Liver (tissue), 9 donors: ENCODE measurements around the gene ERC2. TPM values are rescaled to one million over a fixed set of nuclear protein-coding genes. Genes with fewer than 3 reads are reported as not detected.

ENCODE experiments used
- DNase-seq: peaks from one replicate; pipeline ENCODE4 v3.0.0-alpha.2; 2017; ENCODE audit warnings: low spot score
- H3K27ac ChIP-seq, 2 donors: one replicate each; pipeline ENCODE4 v1.7.0; 2013; ENCODE audit warnings: inconsistent platforms in 2 of 2, low read length in 2 of 2, control low read depth in 1 of 2, low read depth in 1 of 2, mild to moderate bottlenecking in 1 of 2
- H3K27me3 ChIP-seq, 4 donors: one replicate each; pipeline versions ENCODE4 v1.6.1 to v1.7.0; 2013; ENCODE audit warnings: low read length in 3 of 4, inconsistent platforms in 1 of 4, mild to moderate bottlenecking in 1 of 4, moderate library complexity in 1 of 4; ENCODE audit not compliant: control insufficient read depth in 4 of 4, insufficient read depth in 4 of 4
- H3K36me3 ChIP-seq, 4 donors: one replicate each; pipeline versions ENCODE4 v1.6.1 to v1.7.0; 2013; ENCODE audit warnings: low read length in 3 of 4, mild to moderate bottlenecking in 3 of 4, low read depth in 1 of 4, moderate library complexity in 1 of 4; ENCODE audit not compliant: control insufficient read depth in 4 of 4, insufficient read depth in 3 of 4
- H3K4me1 ChIP-seq, 4 donors: one replicate each; pipeline versions ENCODE4 v1.6.1 to v1.7.0; 2013; ENCODE audit warnings: low read length in 3 of 4, mild to moderate bottlenecking in 3 of 4, moderate library complexity in 1 of 4; ENCODE audit not compliant: control insufficient read depth in 4 of 4, insufficient read depth in 4 of 4
- H3K4me3 ChIP-seq, 3 donors: one replicate each; pipeline versions ENCODE4 v1.6.1 to v1.7.0; 2013; ENCODE audit warnings: low read length in 3 of 3, control low read depth in 1 of 3, low read depth in 1 of 3, mild to moderate bottlenecking in 1 of 3
- H3K9ac ChIP-seq, 2 donors: one replicate each; pipeline ENCODE4 v1.7.0; 2013; ENCODE audit warnings: low read length in 2 of 2, mild to moderate bottlenecking in 2 of 2, moderate library complexity in 2 of 2, control low read depth in 1 of 2, low read depth in 1 of 2
- H3K9me3 ChIP-seq, 4 donors: one replicate each; pipeline versions ENCODE4 v1.6.1 to v1.7.0; 2013; ENCODE audit warnings: low read length in 3 of 4; ENCODE audit not compliant: control insufficient read depth in 4 of 4
- CTCF ChIP-seq: fragments of 150-350 bp; IDR thresholded peaks from 2 replicates; pipeline ENCODE4 v1.5.1; 2017; ENCODE audit warnings: improper control_type of control experiment, low read depth, low read length; ENCODE audit not compliant: missing input control
- EGR1 ChIP-seq, 2 donors: IDR thresholded peaks; 2 replicates each; pipeline ENCODE4 v1.6.1; 2016 to 2018; ENCODE audit warnings: antibody characterized with exemption in 2 of 2, low read depth in 2 of 2
- FOXA2 ChIP-seq: IDR thresholded peaks from 2 replicates; pipeline ENCODE4 v1.6.1; 2016; ENCODE audit warnings: antibody characterized with exemption
- GABPA ChIP-seq, 2 donors: IDR thresholded peaks in 1 of 2; conservative IDR thresholded peaks in 1 of 2; 2 replicates each; pipeline ENCODE4 v1.6.1; 2016; ENCODE audit warnings: antibody characterized with exemption in 2 of 2, mild to moderate bottlenecking in 1 of 2, moderate library complexity in 1 of 2
- HNF4A ChIP-seq, 2 donors: conservative IDR thresholded peaks; 2 replicates each; pipeline ENCODE4 v1.6.1; 2016; ENCODE audit warnings: antibody characterized with exemption in 2 of 2, mild to moderate bottlenecking in 2 of 2
- JUND ChIP-seq, 2 donors: IDR thresholded peaks; 2 replicates each; pipeline ENCODE4 v1.6.1; 2016; ENCODE audit warnings: antibody characterized with exemption in 2 of 2
- NR2F2 ChIP-seq: IDR thresholded peaks from 2 replicates; pipeline ENCODE4 v1.6.1; 2016; ENCODE audit warnings: antibody characterized with exemption
- RAD21 ChIP-seq, 2 donors: IDR thresholded peaks; 2 replicates each; pipeline ENCODE4 v1.6.1; 2016; ENCODE audit warnings: antibody characterized with exemption in 2 of 2, mild to moderate bottlenecking in 2 of 2
- REST ChIP-seq: IDR thresholded peaks from 2 replicates; pipeline ENCODE4 v1.6.1; 2016; ENCODE audit warnings: antibody characterized with exemption, mild to moderate bottlenecking
- RXRA ChIP-seq, 2 donors: IDR thresholded peaks; 2 replicates each; pipeline ENCODE4 v1.6.1; 2017 to 2018; ENCODE audit warnings: antibody characterized with exemption in 2 of 2, mild to moderate bottlenecking in 1 of 2
- SP1 ChIP-seq: IDR thresholded peaks from 2 replicates; pipeline ENCODE4 v1.6.1; 2018; ENCODE audit warnings: antibody characterized with exemption, mild to moderate bottlenecking
- TAF1 ChIP-seq: conservative IDR thresholded peaks from 2 replicates; pipeline ENCODE4 v1.6.1; 2016; ENCODE audit warnings: antibody characterized with exemption, mild to moderate bottlenecking
- YY1 ChIP-seq: IDR thresholded peaks from 2 replicates; pipeline ENCODE4 v1.6.1; 2016; ENCODE audit warnings: antibody characterized with exemption, mild to moderate bottlenecking
- WGBS: extraction: QIAGEN DNeasy Blood & Tissue Kit; methylation state at CpG from one replicate; pipeline ENCODE4 v1.1.7; 2013; 5-methylcytosine and 5-hydroxymethylcytosine counted together
- polyA plus RNA-seq, 2 donors: library from polyadenylated mRNA; stranded (reverse) in 1 of 2; unstranded in 1 of 2; fragments of 200-250 nt in 1 of 2; fragments of >200 nt in 1 of 2; fragmentation: Nextera tagmentation in 1 of 2; extraction: Ambion mirVana in 1 of 2; gene quantifications; one replicate each; pipeline versions ENCODE4 v1.2.1 to v1.2.3, GENCODE V29; 2013 to 2015
- total RNA-seq, 2 donors: library from RNA; depleted of rRNA; stranded (reverse); fragments of >200 nt; gene quantifications; one replicate each; pipeline ENCODE4 v1.2.3, GENCODE V29; 2014
- TF ChIP-seq, protein P1 (sequence below): IDR thresholded peaks from 2 replicates; pipeline ENCODE4 v1.6.1; 2016; ENCODE audit warnings: antibody characterized with exemption
- TF ChIP-seq, protein P2 (sequence below): IDR thresholded peaks from 2 replicates; pipeline ENCODE4 v1.6.1; 2016; ENCODE audit warnings: antibody characterized with exemption
- donor health status: healthy.
- donor health status: healthy.
- donor health status: healthy.
- donor health status: healthy.
- donor health status: healthy.

ERC2 gene
- total and polyA plus RNA-seq, 4 donors = 0.14 to 0.25 TPM; not detected in 2

DNA sequence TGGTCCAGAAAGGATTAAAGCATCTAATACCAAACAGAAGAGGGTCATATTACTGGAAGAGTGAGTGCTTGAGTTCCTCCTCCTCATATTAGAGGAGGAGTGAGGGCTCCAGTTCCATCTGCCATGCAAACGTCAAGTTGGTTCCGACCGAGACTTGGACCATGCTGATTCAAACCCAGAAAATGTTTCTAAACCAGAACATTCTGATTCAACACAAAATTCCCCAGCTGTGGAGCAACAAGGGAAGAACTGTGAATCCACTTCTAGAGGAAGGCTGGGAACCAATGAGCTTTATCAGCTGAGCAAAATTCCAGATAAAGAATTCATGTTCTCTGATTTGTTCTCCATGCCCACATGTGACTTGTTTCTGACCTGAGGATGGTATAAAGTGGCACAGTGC, 845.5 kb downstream of the ERC2 start:
- 89% methylated on average over 3 of the region's 3 CpGs for WGBS
- TF ChIP-seq JUND (IDR thresholded peaks at IDR 0.05) (no peak), RXRA (IDR thresholded peaks at IDR 0.05) (no peak), REST (no peak), GABPA (IDR thresholded peaks at IDR 0.05 in 1 of 2, conservative IDR thresholded peaks at IDR 0.05 in 1 of 2) (no peak)
- Histone ChIP-seq H3K27me3 (no peaks in the 10 kb centered on the region), H3K27ac (no peak overlapping the region), H3K9ac (no peak overlapping the region), H3K36me3 (no peaks in the 10 kb centered on the region), H3K4me3 (no peak overlapping the region), H3K9me3 (no peaks in the 10 kb centered on the region), H3K4me1 (peaks cover 0 to 13% (median 2%) of the 10 kb centered on the region in 4 donors)
- DNase-seq = no peak

GRCh38 chr3:55622116-55622515, 846.2 kb downstream of the ERC2 start:
- H3K36me3 ChIP-seq = no peaks in the 10 kb centered on the region

More at GRCh38 chr3:55622116-55622515, 846.2 kb downstream of the ERC2 start:
- H3K27me3 ChIP-seq = no peaks in the 10 kb centered on the region
- H3K4me1 ChIP-seq = peaks cover 0 to 13% (median 2%) of the 10 kb centered on the region in 4 donors
- H3K9me3 ChIP-seq = no peaks in the 10 kb centered on the region
- H3K27ac ChIP-seq = no peak overlapping the region
- TF ChIP-seq RAD21 (IDR thresholded peaks at IDR 0.05) (no peak), EGR1 (IDR thresholded peaks at IDR 0.05; ENCODE audit: low read depth in 2 of 2) (no peak), FOXA2 (no peak), SP1 (no peak), REST (no peak), YY1 (no peak), TAF1 (no peak), GABPA (IDR thresholded peaks at IDR 0.05 in 1 of 2, conservative IDR thresholded peaks at IDR 0.05 in 1 of 2) (no peak), NR2F2 (no peak), HNF4A (conservative IDR thresholded peaks at IDR 0.05) (no peak), CTCF (no peak), RXRA (IDR thresholded peaks at IDR 0.05) (no peak), JUND (IDR thresholded peaks at IDR 0.05) (no peak)
- TF ChIP-seq, protein P1, sequence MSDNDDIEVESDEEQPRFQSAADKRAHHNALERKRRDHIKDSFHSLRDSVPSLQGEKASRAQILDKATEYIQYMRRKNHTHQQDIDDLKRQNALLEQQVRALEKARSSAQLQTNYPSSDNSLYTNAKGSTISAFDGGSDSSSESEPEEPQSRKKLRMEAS = no peak
- TF ChIP-seq, protein P2, sequence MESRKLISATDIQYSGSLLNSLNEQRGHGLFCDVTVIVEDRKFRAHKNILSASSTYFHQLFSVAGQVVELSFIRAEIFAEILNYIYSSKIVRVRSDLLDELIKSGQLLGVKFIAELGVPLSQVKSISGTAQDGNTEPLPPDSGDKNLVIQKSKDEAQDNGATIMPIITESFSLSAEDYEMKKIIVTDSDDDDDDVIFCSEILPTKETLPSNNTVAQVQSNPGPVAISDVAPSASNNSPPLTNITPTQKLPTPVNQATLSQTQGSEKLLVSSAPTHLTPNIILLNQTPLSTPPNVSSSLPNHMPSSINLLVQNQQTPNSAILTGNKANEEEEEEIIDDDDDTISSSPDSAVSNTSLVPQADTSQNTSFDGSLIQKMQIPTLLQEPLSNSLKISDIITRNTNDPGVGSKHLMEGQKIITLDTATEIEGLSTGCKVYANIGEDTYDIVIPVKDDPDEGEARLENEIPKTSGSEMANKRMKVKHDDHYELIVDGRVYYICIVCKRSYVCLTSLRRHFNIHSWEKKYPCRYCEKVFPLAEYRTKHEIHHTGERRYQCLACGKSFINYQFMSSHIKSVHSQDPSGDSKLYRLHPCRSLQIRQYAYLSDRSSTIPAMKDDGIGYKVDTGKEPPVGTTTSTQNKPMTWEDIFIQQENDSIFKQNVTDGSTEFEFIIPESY = no peak
- no peak overlapping the region for H3K4me3 ChIP-seq
- H3K9ac ChIP-seq = no peak overlapping the region
- DNase-seq = no peak
- 97% methylated on average over 3 of the region's 3 CpGs for WGBS
